H1 (cell line): ENCODE data around the gene HIVEP3.

Experiments
- EZH2 ChIP-seq: fragments of 200-600 bp; sonication (generic); IDR thresholded peaks from 2 replicates; pipeline ENCODE4 v1.7.1; 2012; ENCODE audit warnings: low read depth, mild to moderate bottlenecking, moderate library complexity, low read length, inconsistent platforms; ENCODE audit not compliant: severe bottlenecking
- TAF1 ChIP-seq: IDR thresholded peaks from 2 replicates; pipeline ENCODE4 v1.6.1; 2011; ENCODE audit warnings: mild to moderate bottlenecking, low read depth, low read length
- TF ChIP-seq, protein P1 (sequence below), 3 experiments: IDR thresholded peaks; 1 replicate in 2 of 3; 2 replicates in 1 of 3; pipeline versions ENCODE4 v1.5.1 to v1.6.1; 2011; ENCODE audit warnings: low read length in 3 of 3, mild to moderate bottlenecking in 3 of 3, inconsistent platforms in 2 of 3, low read depth in 1 of 3, moderate library complexity in 1 of 3; ENCODE audit not compliant: insufficient read depth in 1 of 3; ENCODE audit errors: control extremely low read depth in 1 of 3
- TF ChIP-seq, protein P2 (sequence below): IDR thresholded peaks from 2 replicates; pipeline ENCODE4 v1.6.1; 2011; ENCODE audit warnings: low read length, improper control_type of control experiment

- TF ChIP-seq, protein P1, sequence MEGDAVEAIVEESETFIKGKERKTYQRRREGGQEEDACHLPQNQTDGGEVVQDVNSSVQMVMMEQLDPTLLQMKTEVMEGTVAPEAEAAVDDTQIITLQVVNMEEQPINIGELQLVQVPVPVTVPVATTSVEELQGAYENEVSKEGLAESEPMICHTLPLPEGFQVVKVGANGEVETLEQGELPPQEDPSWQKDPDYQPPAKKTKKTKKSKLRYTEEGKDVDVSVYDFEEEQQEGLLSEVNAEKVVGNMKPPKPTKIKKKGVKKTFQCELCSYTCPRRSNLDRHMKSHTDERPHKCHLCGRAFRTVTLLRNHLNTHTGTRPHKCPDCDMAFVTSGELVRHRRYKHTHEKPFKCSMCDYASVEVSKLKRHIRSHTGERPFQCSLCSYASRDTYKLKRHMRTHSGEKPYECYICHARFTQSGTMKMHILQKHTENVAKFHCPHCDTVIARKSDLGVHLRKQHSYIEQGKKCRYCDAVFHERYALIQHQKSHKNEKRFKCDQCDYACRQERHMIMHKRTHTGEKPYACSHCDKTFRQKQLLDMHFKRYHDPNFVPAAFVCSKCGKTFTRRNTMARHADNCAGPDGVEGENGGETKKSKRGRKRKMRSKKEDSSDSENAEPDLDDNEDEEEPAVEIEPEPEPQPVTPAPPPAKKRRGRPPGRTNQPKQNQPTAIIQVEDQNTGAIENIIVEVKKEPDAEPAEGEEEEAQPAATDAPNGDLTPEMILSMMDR (IDR thresholded peaks at IDR 0.05; ENCODE audit: control extremely low read depth in 1 of 3, insufficient read depth in 1 of 3, low read depth in 1 of 3, low read length in 3 of 3): no peak
- TF ChIP-seq, protein P2, sequence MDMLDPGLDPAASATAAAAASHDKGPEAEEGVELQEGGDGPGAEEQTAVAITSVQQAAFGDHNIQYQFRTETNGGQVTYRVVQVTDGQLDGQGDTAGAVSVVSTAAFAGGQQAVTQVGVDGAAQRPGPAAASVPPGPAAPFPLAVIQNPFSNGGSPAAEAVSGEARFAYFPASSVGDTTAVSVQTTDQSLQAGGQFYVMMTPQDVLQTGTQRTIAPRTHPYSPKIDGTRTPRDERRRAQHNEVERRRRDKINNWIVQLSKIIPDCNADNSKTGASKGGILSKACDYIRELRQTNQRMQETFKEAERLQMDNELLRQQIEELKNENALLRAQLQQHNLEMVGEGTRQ: no peak
- TF ChIP-seq TAF1: no peak
- no peak for TF ChIP-seq EZH2
These were observed 434.7 kb downstream of the HIVEP3 start for GRCh38 chr1:41483960-41484401.
